H1 (cell line): ENCODE results near the gene MOB2. TPM values are rescaled to one million over a fixed set of nuclear protein-coding genes. Genes with fewer than 3 reads are reported as not detected.

Experiments
- CTCF ChIA-PET: fragments of 300-600 bp; sonication (Branson Sonifier 250); formaldehyde crosslinking; loops from one replicate; lab custom pipeline; 2021; ENCODE audit not compliant: partially characterized antibody; lab: Charles Lee
- POLR2A ChIA-PET: fragments of 300-600 bp; sonication (Branson Sonifier 250); formaldehyde crosslinking; loops from one replicate; lab custom pipeline; 2021; ENCODE audit warnings: inconsistent platforms; ENCODE audit not compliant: partially characterized antibody; lab: Charles Lee
- DNase-seq, 2 experiments: peaks; one replicate each; pipeline versions ENCODE4 v3.0.0 to v3.0.0-alpha.2; 2010 to 2022; ENCODE audit warnings: low spot score in 2 of 2, low read depth in 1 of 2, mixed read lengths in 1 of 2
- FAIRE-seq: peaks from 2 replicates; lab custom pipeline; 2011; peaks lifted over from hg19 to GRCh38; lab: Jason Lieb, UNC
- H2AFZ ChIP-seq: 2 replicates; pipeline ENCODE4 v1.8.1; 2012; ENCODE audit warnings: low read length, inconsistent platforms
- H2AK5ac ChIP-seq: 2 replicates; pipeline ENCODE4 v1.6.1; 2013; ENCODE audit warnings: low read depth, low read length
- H2BK120ac ChIP-seq: replicated peaks from 2 replicates; pipeline ENCODE3; 2013; ENCODE audit warnings: low read depth, low read length, inconsistent platforms
- H2BK12ac ChIP-seq: 2 replicates; pipeline ENCODE4 v1.6.1; 2013; ENCODE audit warnings: low read depth, low read length
- H2BK15ac ChIP-seq: 2 replicates; pipeline ENCODE4 v1.6.1; 2013; ENCODE audit warnings: low read length
- H2BK20ac ChIP-seq: 2 replicates; pipeline ENCODE4 v1.6.1; 2013; ENCODE audit warnings: low read length
- H2BK5ac ChIP-seq: 2 replicates; pipeline ENCODE4 v1.6.1; 2013; ENCODE audit warnings: low read depth, low read length
- H3K14ac ChIP-seq: 2 replicates; pipeline ENCODE4 v1.6.1; 2013; ENCODE audit warnings: inconsistent platforms; ENCODE audit not compliant: insufficient read length
- H3K18ac ChIP-seq: 2 replicates; pipeline ENCODE4 v1.6.1; 2013; ENCODE audit warnings: low read length; ENCODE audit errors: extremely low read depth
- H3K23ac ChIP-seq: 2 replicates; pipeline ENCODE4 v1.6.1; 2013; ENCODE audit warnings: inconsistent platforms; ENCODE audit not compliant: insufficient read length
- H3K23me2 ChIP-seq: 2 replicates; pipeline ENCODE4 v1.6.1; 2013; ENCODE audit warnings: low read depth, low read length
- H3K27ac ChIP-seq: 2 replicates; pipeline ENCODE4 v1.6.1; 2011; ENCODE audit warnings: low read depth, low read length, inconsistent platforms
- H3K27me3 ChIP-seq, 4 experiments: replicated peaks in 1 of 4; 1 replicate in 1 of 4; 2 replicates in 3 of 4; pipeline versions ENCODE4 v1.6.1 to v1.8.1; 2011 to 2013; ENCODE audit warnings: low read length in 3 of 4, mild to moderate bottlenecking in 3 of 4, inconsistent platforms in 2 of 4, mixed read lengths in 2 of 4, moderate library complexity in 1 of 4; ENCODE audit not compliant: control insufficient read depth in 3 of 4, insufficient read depth in 3 of 4; ENCODE audit errors: extremely low read depth in 1 of 4
- H3K36me3 ChIP-seq, 4 experiments: 2 replicates each; pipeline versions ENCODE4 v1.6.1 to v1.8.1; 2011 to 2013; ENCODE audit warnings: mild to moderate bottlenecking in 4 of 4, low read length in 3 of 4, moderate library complexity in 2 of 4, control low read depth in 1 of 4, inconsistent platforms in 1 of 4; ENCODE audit not compliant: insufficient read depth in 4 of 4, control insufficient read depth in 2 of 4
- H3K4ac ChIP-seq: replicated peaks from 2 replicates; pipeline ENCODE3; 2013; ENCODE audit warnings: low read length, low read depth, mixed read lengths, inconsistent platforms; ENCODE audit not compliant: insufficient read length
- H3K4me1 ChIP-seq, 4 experiments: replicated peaks in 1 of 4; 1 replicate in 1 of 4; 2 replicates in 3 of 4; pipeline versions ENCODE4 v1.6.1 to v1.8.1; 2011 to 2013; ENCODE audit warnings: low read length in 3 of 4, inconsistent platforms in 2 of 4, mixed read lengths in 1 of 4; ENCODE audit not compliant: insufficient read depth in 4 of 4, control insufficient read depth in 3 of 4
- H3K4me2 ChIP-seq, 2 experiments: 2 replicates each; pipeline versions ENCODE4 v1.6.1 to v1.8.1; 2011 to 2013; ENCODE audit warnings: low read depth in 2 of 2, low read length in 2 of 2, control low read depth in 1 of 2, inconsistent platforms in 1 of 2, mild to moderate bottlenecking in 1 of 2; ENCODE audit not compliant: insufficient read depth in 1 of 2
- H3K4me3 ChIP-seq, 4 experiments: fragments of 200-600, 300-600 bp in 1 of 4; sonication (generic), shearing (Covaris generic), sonication (Bioruptor Twin) in 1 of 4; 2 replicates each; pipeline versions ENCODE4 v1.5.1 to v1.8.1; 2011 to 2016; ENCODE audit warnings: low read length in 4 of 4, low read depth in 3 of 4, control low read depth in 2 of 4, inconsistent platforms in 2 of 4, mild to moderate bottlenecking in 2 of 4, mixed read lengths in 1 of 4, moderate library complexity in 1 of 4; ENCODE audit not compliant: insufficient read depth in 2 of 4; ENCODE audit errors: extremely low read depth in 1 of 4
- H3K56ac ChIP-seq: replicated peaks from 2 replicates; pipeline ENCODE3; 2013; ENCODE audit warnings: low read depth, mild to moderate bottlenecking, mixed read lengths, low read length, inconsistent platforms; ENCODE audit not compliant: insufficient read length
- H3K79me1 ChIP-seq: 2 replicates; pipeline ENCODE4 v1.6.1; 2013; ENCODE audit warnings: low read depth, low read length, control low read depth
- H3K79me2 ChIP-seq, 2 experiments: 2 replicates each; pipeline versions ENCODE4 v1.6.1 to v1.8.1; 2012 to 2013; ENCODE audit warnings: low read length in 2 of 2, mild to moderate bottlenecking in 2 of 2, inconsistent platforms in 1 of 2; ENCODE audit not compliant: insufficient read depth in 2 of 2, control insufficient read depth in 1 of 2
- H3K9ac ChIP-seq, 4 experiments: replicated peaks in 1 of 4; 1 replicate in 1 of 4; 2 replicates in 3 of 4; pipeline versions ENCODE4 v1.6.1 to v1.8.1; 2011 to 2013; ENCODE audit warnings: low read depth in 3 of 4, low read length in 3 of 4, control low read depth in 2 of 4, mild to moderate bottlenecking in 2 of 4, moderate library complexity in 2 of 4, inconsistent platforms in 1 of 4; ENCODE audit errors: extremely low read depth in 1 of 4
- H3K9me3 ChIP-seq, 2 experiments: 2 replicates each; pipeline versions ENCODE4 v1.6.1 to v1.8.1; 2012 to 2013; ENCODE audit warnings: mild to moderate bottlenecking in 2 of 2, moderate library complexity in 2 of 2, control low read depth in 1 of 2, inconsistent platforms in 1 of 2, low read depth in 1 of 2, low read length in 1 of 2, mixed read lengths in 1 of 2; ENCODE audit not compliant: insufficient read depth in 2 of 2
- H4K20me1 ChIP-seq, 2 experiments: replicated peaks in 1 of 2; 2 replicates each; pipeline versions ENCODE3 to v1.8.1; 2011 to 2013; ENCODE audit warnings: inconsistent platforms in 2 of 2, low read length in 2 of 2, mild to moderate bottlenecking in 1 of 2; ENCODE audit not compliant: insufficient read depth in 2 of 2, control insufficient read depth in 1 of 2
- H4K5ac ChIP-seq: 2 replicates; pipeline ENCODE4 v1.6.1; 2013; ENCODE audit warnings: low read length, low read depth, mixed read lengths, inconsistent platforms; ENCODE audit not compliant: insufficient read length
- H4K8ac ChIP-seq: 2 replicates; pipeline ENCODE4 v1.8.0; 2013; ENCODE audit warnings: mild to moderate bottlenecking, moderate library complexity, low read length, inconsistent platforms; ENCODE audit not compliant: insufficient read depth; ENCODE audit errors: extremely low read depth
- H4K91ac ChIP-seq: replicated peaks from 2 replicates; pipeline ENCODE3; 2013; ENCODE audit warnings: low read length, mixed read lengths, inconsistent platforms; ENCODE audit not compliant: insufficient read length
- EGR1 ChIP-seq: IDR thresholded peaks from 2 replicates; pipeline ENCODE4 v1.6.1; 2011; ENCODE audit warnings: low read depth, low read length, borderline replicate concordance
- FOSL1 ChIP-seq: IDR thresholded peaks from 2 replicates; pipeline ENCODE4 v1.6.1; 2011; ENCODE audit warnings: mild to moderate bottlenecking, low read depth, low read length, moderate library complexity; ENCODE audit not compliant: insufficient read depth
- KDM1A ChIP-seq: fragments of 200-600, 300-600 bp; sonication (generic); IDR thresholded peaks from 2 replicates; pipeline ENCODE4 v1.7.1; 2016; ENCODE audit warnings: mild to moderate bottlenecking, low read length, borderline replicate concordance
- SP1 ChIP-seq: IDR thresholded peaks from 2 replicates; pipeline ENCODE4 v1.6.1; 2011; ENCODE audit warnings: low read depth, low read length
- WGBS, 2 experiments: shearing (Covaris generic) in 1 of 2; methylation state at CpG; one replicate each; pipeline versions ENCODE4 v1.1.6 to v1.1.7; 2013 to 2015; ENCODE audit warnings: low lambda C conversion rate in 2 of 2, mixed read lengths in 2 of 2, inconsistent platforms in 1 of 2, low coverage in 1 of 2, missing lambda C conversion rate in 1 of 2; ENCODE audit not compliant: insufficient replicate concordance in 2 of 2, insufficient coverage in 1 of 2, insufficient read length in 1 of 2; ENCODE audit errors: extremely low coverage in 1 of 2, missing lambda C conversion rate in 1 of 2; 5-methylcytosine and 5-hydroxymethylcytosine counted together
- polyA plus RNA-seq, 7 experiments: library from polyadenylated mRNA; depleted of rRNA in 3 of 7; stranded (reverse) in 5 of 7; unstranded in 2 of 7; fragments of >200 nt in 5 of 7; fragments of 200-250 nt in 2 of 7; gene quantifications; 1 replicate in 5 of 7; 2 replicates in 1 of 7; 4 replicates in 1 of 7; pipeline versions ENCODE4 v1.2.1 to v1.2.3, GENCODE V29; 2011 to 2013; ENCODE audit warnings: missing spikeins in 2 of 7, mixed read lengths in 2 of 7
- total RNA-seq: library from RNA; stranded (reverse); fragmentation: NEBNext Ultra II Directional; extraction: Animal tissue kit (Norgen Biotek cat#: 25700); gene quantifications from 2 replicates; pipeline ENCODE4 v1.2.1, GENCODE V29; 2021

The MOB2 gene
- total and polyA plus RNA-seq, 2 of the 8 experiments (the other 6 are each of a cell fraction or from before 2014, with no cell fraction given), result 18.6 to 28.2 TPM

GRCh38 chr11:1499261-1499890 lies 12.8 kb upstream of the MOB2 start:
- no peak overlapping the region for H3K4me3 ChIP-seq
- H4K8ac ChIP-seq, result peak overlapping the region; percentile 71; the same call in 1 of the 2 replicates
- no peak overlapping the region for H3K56ac ChIP-seq
- peaks cover 1 to 6% (median 4%) of the 10 kb centered on the region in 4 experiments; a peak in 5 of 7 replicates for H3K4me1 ChIP-seq
- WGBS, 2 experiments, result 86% methylated on average over 24 of the region's 28 CpGs; no CpG with 5 or more reads in 1 of the 2 experiments
- H3K4me2 ChIP-seq, result no peak overlapping the region
- H3K14ac ChIP-seq, result no peak overlapping the region
- no peaks in the 10 kb centered on the region for H3K36me3 ChIP-seq
- H2AFZ ChIP-seq, result no peak overlapping the region
- H4K91ac ChIP-seq, result no peak overlapping the region
- peaks cover 0 to 27% of the 10 kb centered on the region in 2 experiments; a peak in 2 of 4 replicates for H3K79me2 ChIP-seq
- H2BK120ac ChIP-seq, result no peak overlapping the region
- H4K5ac ChIP-seq, result no peak overlapping the region
- no peak overlapping the region for H3K23ac ChIP-seq
- no peak for DNase-seq
- H3K18ac ChIP-seq, result no peak overlapping the region
- H2AK5ac ChIP-seq, result no peak overlapping the region; the same call in 1 of the 2 replicates
- peaks cover 2 to 8% of the 10 kb centered on the region in 2 experiments; a peak in 2 of 4 replicates for H3K9me3 ChIP-seq
- TF ChIP-seq FOSL1 (peak; percentile 88; the same call in 1 of the 2 replicates), EGR1 (peak; percentile 98), SP1 (no peak), KDM1A (peak; percentile 72; the same call in 1 of the 2 replicates)
- H3K27me3 ChIP-seq, result no peaks in the 10 kb centered on the region
- no peaks in the 10 kb centered on the region for H3K23me2 ChIP-seq
- CTCF ChIA-PET, result interaction anchor here (0.9 to 2.3 kb wide), 6 partner anchors 8 to 223 kb away, joined by 3 to 8 read pairs (median 5); no protein-coding TSS in a partner anchor
- no peak overlapping the region for H2BK5ac ChIP-seq
- POLR2A ChIA-PET, result interaction anchor here (0.7 kb wide), 1 partner anchor 29 kb away, joined by 3 read pairs; no protein-coding TSS in a partner anchor
- H2BK12ac ChIP-seq, result no peak overlapping the region
- no peak for FAIRE-seq
- no peak overlapping the region for H3K4ac ChIP-seq
- no peak overlapping the region for H3K9ac ChIP-seq
- no peak overlapping the region for H2BK15ac ChIP-seq
- H3K27ac ChIP-seq, result no peak overlapping the region
- no peak overlapping the region for H2BK20ac ChIP-seq
- H4K20me1 ChIP-seq, result peaks cover 3 to 10% of the 10 kb centered on the region in 2 experiments
- peaks cover 19% of the 10 kb centered on the region for H3K79me1 ChIP-seq
